Natural killer cell (primary cell): ENCODE measurements around the gene DUSP23. TPM values are rescaled to one million over a fixed set of nuclear protein-coding genes. Genes with fewer than 3 reads are reported as not detected.

ENCODE experiments used
- ATAC-seq, 3 donors: fragments of 150-1000 bp in 2 of 3; fragments of 200-7000 bp in 1 of 3; cut with Tn5 transposase; 1 replicate in 1 of 3; 2 replicates in 2 of 3; pipeline ENCODE4 v1.10.0; 2021; ENCODE audit warnings: mild to moderate bottlenecking in 2 of 3, moderate library complexity in 2 of 3
- DNase-seq, 2 donors: peaks; one replicate each; pipeline versions ENCODE4 v3.0.0 to v3.0.0-alpha.2; 2013 to 2021; ENCODE audit warnings: mixed read lengths in 1 of 2
- H3K27ac ChIP-seq: one replicate; pipeline ENCODE4 v1.5.1; 2013; ENCODE audit warnings: mild to moderate bottlenecking, low read length
- H3K27me3 ChIP-seq: one replicate; pipeline ENCODE4 v1.6.1; 2013; ENCODE audit warnings: low read length; ENCODE audit not compliant: control insufficient read depth, insufficient read depth
- H3K36me3 ChIP-seq: one replicate; pipeline ENCODE4 v1.6.1; 2013; ENCODE audit warnings: low read length; ENCODE audit not compliant: control insufficient read depth, insufficient read depth
- H3K4me1 ChIP-seq: one replicate; pipeline ENCODE4 v1.6.1; 2013; ENCODE audit warnings: low read length; ENCODE audit not compliant: control insufficient read depth, insufficient read depth
- H3K4me3 ChIP-seq: one replicate; pipeline ENCODE4 v1.5.1; 2013; ENCODE audit warnings: low read length
- H3K9me3 ChIP-seq: one replicate; pipeline ENCODE4 v1.6.1; 2013; ENCODE audit warnings: low read length; ENCODE audit not compliant: control insufficient read depth, insufficient read depth
- H3K27ac Mint-ChIP-seq, 2 donors: one replicate each; pipeline ENCODE4 v1.8.0; 2022; ENCODE audit warnings: mild to moderate bottlenecking in 2 of 2, mixed read lengths in 2 of 2, moderate library complexity in 1 of 2
- H3K27me3 Mint-ChIP-seq, 2 donors: one replicate each; pipeline ENCODE4 v1.8.0; 2022; ENCODE audit warnings: low read depth in 2 of 2, mixed read lengths in 2 of 2
- H3K36me3 Mint-ChIP-seq: one replicate; pipeline ENCODE4 v1.8.0; 2022; ENCODE audit warnings: mixed read lengths
- H3K4me1 Mint-ChIP-seq, 2 donors: one replicate each; pipeline ENCODE4 v1.8.0; 2022; ENCODE audit warnings: mixed read lengths in 2 of 2
- H3K4me3 Mint-ChIP-seq: one replicate; pipeline ENCODE4 v1.8.0; 2022; ENCODE audit warnings: mild to moderate bottlenecking, moderate library complexity, mixed read lengths
- H3K9me3 Mint-ChIP-seq, 2 donors: one replicate each; pipeline ENCODE4 v1.8.0; 2022; ENCODE audit warnings: mixed read lengths in 2 of 2
- CTCF ChIP-seq: fragments of 200-600 bp; IDR thresholded peaks from one replicate; pipeline ENCODE4 v1.8.0; 2022; ENCODE audit warnings: antibody characterized with exemption
- WGBS: methylation state at CpG from one replicate; pipeline ENCODE4 v1.1.7; 2013; ENCODE audit warnings: missing lambda C conversion rate; ENCODE audit not compliant: insufficient coverage; 5-methylcytosine and 5-hydroxymethylcytosine counted together
- intact Hi-C: fragments of 100-400 bp; cut with micrococcal nuclease; formaldehyde crosslinking; loops from one replicate; pipeline ENCODE4 v1.14.2; 2022
- total RNA-seq, 4 donors: library from RNA; stranded (reverse); fragments of 120-200 nt in 1 of 4; gene quantifications; one replicate each; pipeline versions ENCODE4 v1.2.3 to v1.2.4, GENCODE V29; 2013 to 2022

DUSP23 gene
- total RNA-seq, 3 donors from 2014 or later (not counting 1 experiment from before 2014, with no cell fraction given) = 18.6 to 22.1 (median 21.1) TPM

GRCh38 chr1:159798893-159799292, 18.1 kb downstream of the DUSP23 start:
- peak; percentile 77 for TF ChIP-seq CTCF
- Histone ChIP-seq H3K4me3 (no peak overlapping the region), H3K4me1 (peaks cover 49% of the 10 kb centered on the region), H3K27ac (no peak overlapping the region), H3K36me3 (no peaks in the 10 kb centered on the region), H3K9me3 (no peaks in the 10 kb centered on the region), H3K27me3 (no peaks in the 10 kb centered on the region)
- DNase-seq = peak; percentile 29 to 79
- Mint-ChIP-seq H3K27ac (peak overlapping the region; percentile 27 to 90), H3K4me3 (no peak overlapping the region), H3K4me1 (peaks cover 55 to 58% of the 10 kb centered on the region in 2 donors), H3K9me3 (no peaks in the 10 kb centered on the region), H3K27me3 (peaks cover 0 to 13% of the 10 kb centered on the region in 2 donors), H3K36me3 (no peaks in the 10 kb centered on the region)
- intact Hi-C loops = loop anchor here (1.0 kb wide), 2 partner anchors 18 to 92 kb away; no protein-coding TSS in a partner anchor
- 5% methylated on average over 2 of the region's 2 CpGs for WGBS
- peak in 1 of 3 donors; percentile 25 for ATAC-seq

- H3K27ac Mint-ChIP-seq = peak overlapping the region; percentile 87 to 90
Measured at GRCh38 chr1:159799446-159799985, 18.8 kb downstream of the DUSP23 start.

DNA sequence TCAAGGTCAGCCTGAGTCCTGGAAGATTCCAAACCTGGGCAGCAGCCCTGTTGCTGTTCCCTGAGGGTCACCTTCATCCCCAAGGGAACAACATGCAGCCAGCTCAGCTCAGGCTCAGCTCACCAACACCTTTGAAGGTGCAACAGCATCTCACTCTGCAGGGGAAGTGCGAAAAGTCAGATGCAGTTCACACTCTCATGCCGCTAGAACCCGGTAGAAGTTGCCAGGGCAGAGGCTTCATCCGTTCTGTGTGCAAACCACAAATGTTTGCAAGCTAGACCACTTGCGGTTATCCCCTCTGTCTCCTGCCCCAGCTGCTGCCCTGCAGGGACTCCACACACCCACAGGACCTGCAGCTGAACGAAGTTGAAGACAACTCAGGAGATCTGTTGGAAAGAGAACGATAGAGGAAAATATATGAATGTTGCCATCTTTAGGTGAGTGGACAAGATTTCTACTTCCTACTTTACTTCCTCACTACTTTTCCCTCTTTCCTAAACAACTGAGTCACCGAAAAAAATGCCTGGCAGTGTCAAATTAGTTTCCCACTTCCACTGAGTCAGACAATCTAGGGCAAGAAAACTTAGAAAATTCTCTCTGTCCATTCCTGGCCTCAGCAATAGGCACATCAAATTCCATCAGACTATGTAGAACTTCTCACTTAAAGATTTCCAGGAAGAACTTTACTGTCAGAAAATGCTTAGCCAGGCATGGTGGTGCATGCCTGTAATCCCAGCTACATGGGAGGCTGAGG, 19.6 kb downstream of the DUSP23 start:
- peak; percentile 59 to 71 for DNase-seq
- H3K4me1 Mint-ChIP-seq = peaks cover 70 to 73% of the 10 kb centered on the region in 2 donors
- H3K9me3 ChIP-seq = no peaks in the 10 kb centered on the region
- H3K27ac Mint-ChIP-seq = peak overlapping the region; percentile 87 to 90
- ATAC-seq = peak; percentile 84 to 90 (median 86)
- H3K36me3 Mint-ChIP-seq = peaks cover 7% of the 10 kb centered on the region
- WGBS = 3% methylated on average over 6 of the region's 8 CpGs
- no peaks in the 10 kb centered on the region for H3K9me3 Mint-ChIP-seq
- no peaks in the 10 kb centered on the region for H3K36me3 ChIP-seq
- peaks cover 56% of the 10 kb centered on the region for H3K4me1 ChIP-seq
- peaks cover 0 to 11% of the 10 kb centered on the region in 2 donors for H3K27me3 Mint-ChIP-seq
- intact Hi-C loops = loop anchor here (2.0 to 10.0 kb wide), 3 partner anchors 26 to 204 kb away; partner anchors contain the start of gene SLAMF8
- no peaks in the 10 kb centered on the region for H3K27me3 ChIP-seq
- peak overlapping the region; percentile 39 for H3K27ac ChIP-seq
- H3K4me3 Mint-ChIP-seq = peak overlapping the region; percentile 96
- H3K4me3 ChIP-seq = peak overlapping the region; percentile 49
- TF ChIP-seq CTCF = no peak

More at GRCh38 chr1:159799446-159799985, 18.8 kb downstream of the DUSP23 start:
- Histone ChIP-seq H3K9me3 (no peaks in the 10 kb centered on the region), H3K4me1 (peaks cover 55% of the 10 kb centered on the region), H3K36me3 (no peaks in the 10 kb centered on the region), H3K4me3 (no peak overlapping the region), H3K27me3 (no peaks in the 10 kb centered on the region), H3K27ac (no peak overlapping the region)
- peaks cover 0 to 11% of the 10 kb centered on the region in 2 donors for H3K27me3 Mint-ChIP-seq
- DNase-seq (no peak), ATAC-seq (peak in 1 of 3 donors; percentile 8)
- no peaks in the 10 kb centered on the region for H3K9me3 Mint-ChIP-seq
- no peak for TF ChIP-seq CTCF
- H3K4me3 Mint-ChIP-seq = peak overlapping the region; percentile 96
- peaks cover 61 to 65% of the 10 kb centered on the region in 2 donors for H3K4me1 Mint-ChIP-seq
- peaks cover 5% of the 10 kb centered on the region for H3K36me3 Mint-ChIP-seq
- intact Hi-C loops = no loop called here
- 90% methylated on average over 4 of the region's 4 CpGs for WGBS
